ENCODE results near the gene EFTUD2.
"Not testable (repeated sequence)": the region's sequence is repeated elsewhere in the genome, so short reads cannot be mapped to it uniquely, and the experiment has no call there.

EFTUD2 gene

DNA sequence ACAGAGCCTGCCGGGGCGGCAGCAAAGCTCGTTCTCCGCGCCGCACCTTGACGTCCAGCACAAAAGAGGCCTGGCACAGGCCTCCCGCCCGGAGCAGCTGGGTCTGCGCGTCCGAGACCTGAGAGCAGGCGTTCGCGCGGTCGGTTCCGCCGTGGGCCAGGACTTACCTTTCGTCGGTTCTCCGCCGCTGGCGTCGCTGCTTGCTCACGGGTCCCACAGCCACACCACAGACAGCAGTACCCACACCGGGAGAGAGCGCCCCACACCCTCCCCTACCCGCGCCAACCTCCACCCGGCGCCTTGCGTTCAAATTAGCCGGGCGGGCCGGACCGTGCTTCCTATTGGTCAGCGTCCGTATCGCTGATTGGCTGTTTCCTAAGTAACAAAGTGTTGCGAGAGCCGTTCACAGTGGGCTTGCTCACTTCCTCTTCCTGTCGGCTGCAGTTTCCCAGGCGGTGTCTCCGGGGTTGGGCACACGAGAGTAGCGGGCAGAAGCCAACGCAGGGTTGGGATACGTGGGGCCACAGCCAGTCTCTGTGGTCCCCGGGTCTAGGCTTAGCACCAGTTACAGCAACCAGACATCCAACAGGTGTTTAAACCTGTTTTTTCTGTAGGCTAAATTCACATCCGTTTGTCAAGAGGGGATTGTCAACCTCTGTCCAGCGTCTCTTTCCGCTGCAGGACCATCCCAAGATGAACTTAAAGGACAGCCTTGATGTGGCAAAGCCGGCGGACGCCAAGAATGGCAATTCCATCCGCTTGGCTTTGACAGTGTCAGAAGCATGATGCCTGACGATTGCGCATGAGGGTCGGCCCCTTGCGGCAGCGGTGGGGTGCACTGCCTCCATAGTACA is 48.4 kb upstream of the EFTUD2 start, which contains the start of gene KIF18B (continued):
- TF ChIP-seq, protein P1, sequence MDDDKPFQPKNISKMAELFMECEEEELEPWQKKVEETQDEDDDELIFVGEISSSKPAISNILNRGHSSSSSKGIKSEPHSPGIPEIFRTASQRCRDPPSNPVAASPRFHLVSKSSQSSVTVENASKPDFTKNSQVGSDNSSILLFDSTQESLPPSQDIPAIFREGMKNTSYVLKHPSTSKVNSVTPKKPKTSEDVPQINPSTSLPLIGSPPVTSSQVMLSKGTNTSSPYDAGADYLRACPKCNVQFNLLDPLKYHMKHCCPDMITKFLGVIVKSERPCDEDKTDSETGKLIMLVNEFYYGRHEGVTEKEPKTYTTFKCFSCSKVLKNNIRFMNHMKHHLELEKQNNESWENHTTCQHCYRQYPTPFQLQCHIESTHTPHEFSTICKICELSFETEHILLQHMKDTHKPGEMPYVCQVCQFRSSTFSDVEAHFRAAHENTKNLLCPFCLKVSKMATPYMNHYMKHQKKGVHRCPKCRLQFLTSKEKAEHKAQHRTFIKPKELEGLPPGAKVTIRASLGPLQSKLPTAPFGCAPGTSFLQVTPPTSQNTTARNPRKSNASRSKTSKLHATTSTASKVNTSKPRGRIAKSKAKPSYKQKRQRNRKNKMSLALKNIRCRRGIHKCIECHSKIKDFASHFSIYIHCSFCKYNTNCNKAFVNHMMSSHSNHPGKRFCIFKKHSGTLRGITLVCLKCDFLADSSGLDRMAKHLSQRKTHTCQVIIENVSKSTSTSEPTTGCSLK (tag by site-specific recombination; IDR thresholded peaks at IDR 0.05), result no peak
- TF ChIP-seq MYNN (tag by site-specific recombination; IDR thresholded peaks at IDR 0.05; ENCODE audit: borderline replicate concordance), result peak; percentile 41; the same call in 1 of the 2 replicates
- TF ChIP-seq ZNF747 (tag by site-specific recombination; IDR thresholded peaks at IDR 0.05), result no peak
- no peak for TF ChIP-seq ZNF24 (tag by site-specific recombination; IDR thresholded peaks at IDR 0.05)
- peak; percentile 67; the same call in 1 of the 2 replicates for TF ChIP-seq ZXDB (tag by site-specific recombination; IDR thresholded peaks at IDR 0.05)
- no peak for TF ChIP-seq ZNF510 (tag by site-specific recombination; IDR thresholded peaks at IDR 0.05; ENCODE audit: insufficient replicate concordance)

GRCh38 chr17:44945652-44946051 is 46.4 kb upstream of the EFTUD2 start:
- peaks cover 29 to 39% of the 10 kb centered on the region in 2 experiments for H3K36me3 ChIP-seq (ENCODE audit: control insufficient read depth in 2 of 2, insufficient read depth in 1 of 2, low read length in 2 of 2)
- CTCF ChIA-PET, result interaction anchor here (0.5 to 1.4 kb wide), 5 partner anchors 25 to 190 kb away, joined by 3 to 5 read pairs (median 4); partner anchors contain the start of gene ACBD4
- H3K27ac ChIP-seq (ENCODE audit: extremely low read depth, low read depth, low read length); H3K9me3 ChIP-seq (ENCODE audit: control insufficient read depth, insufficient read depth, low read depth, low read length); H3K4me1 ChIP-seq (ENCODE audit: control insufficient read depth, insufficient read depth, low read length); H3K4me3 ChIP-seq (ENCODE audit: low read depth, low read length): not testable (repeated sequence)
- POLR2A ChIA-PET, result interaction anchor here (0.7 kb wide), 1 partner anchor 16 kb away, joined by 3 read pairs; no protein-coding TSS in a partner anchor
- TF ChIP-seq, protein P2, sequence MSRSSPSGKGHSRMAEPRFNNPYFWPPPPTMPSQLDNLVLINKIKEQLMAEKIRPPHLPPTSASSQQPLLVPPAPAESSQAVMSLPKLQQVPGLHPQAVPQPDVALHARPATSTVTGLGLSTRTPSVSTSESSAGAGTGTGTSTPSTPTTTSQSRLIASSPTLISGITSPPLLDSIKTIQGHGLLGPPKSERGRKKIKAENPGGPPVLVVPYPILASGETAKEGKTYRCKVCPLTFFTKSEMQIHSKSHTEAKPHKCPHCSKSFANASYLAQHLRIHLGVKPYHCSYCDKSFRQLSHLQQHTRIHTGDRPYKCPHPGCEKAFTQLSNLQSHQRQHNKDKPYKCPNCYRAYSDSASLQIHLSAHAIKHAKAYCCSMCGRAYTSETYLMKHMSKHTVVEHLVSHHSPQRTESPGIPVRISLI (tag by site-specific recombination; IDR thresholded peaks at IDR 0.05), result peak; percentile 85
- peak; percentile 56; the same call in 1 of the 2 replicates for TF ChIP-seq ZNF394 (tag by site-specific recombination; IDR thresholded peaks at IDR 0.05; ENCODE audit: borderline replicate concordance)

DNA sequence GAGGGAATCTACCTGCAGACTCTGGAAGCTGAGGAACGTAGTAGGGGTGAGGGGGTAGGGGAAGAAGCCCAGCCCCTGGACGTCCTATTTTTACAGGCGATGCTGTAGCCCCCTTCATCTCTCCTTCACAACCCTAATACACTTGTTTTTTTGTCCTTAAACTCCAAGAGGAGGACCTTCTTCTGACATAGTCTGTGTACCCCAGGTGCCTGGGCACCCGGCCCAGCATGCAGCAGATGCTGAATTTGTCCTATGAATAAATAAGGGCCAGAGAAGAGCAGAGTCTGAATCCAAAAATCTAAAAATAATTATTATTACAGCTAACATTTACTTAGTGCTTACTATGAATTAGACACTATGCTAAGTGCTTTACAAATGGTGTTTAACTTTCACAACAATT is 43.2 kb upstream of the EFTUD2 start:
- H3K4me3 ChIP-seq (ENCODE audit: low read depth, low read length), result no peak overlapping the region
- TF ChIP-seq PRDM1 (tag by site-specific recombination; IDR thresholded peaks at IDR 0.05) (no peak), ZNF549 (tag by site-specific recombination; IDR thresholded peaks at IDR 0.05) (no peak), SP2 (tag by site-specific recombination; IDR thresholded peaks at IDR 0.05) (no peak), ZNF426 (tag by site-specific recombination; IDR thresholded peaks at IDR 0.05) (no peak), KLF7 (tag by site-specific recombination; IDR thresholded peaks at IDR 0.05; ENCODE audit: borderline replicate concordance) (no peak), ZNF311 (tag by site-specific recombination; IDR thresholded peaks at IDR 0.05; ENCODE audit: borderline replicate concordance) (no peak), GLI4 (tag by site-specific recombination; IDR thresholded peaks at IDR 0.05) (no peak), ZNF624 (tag by site-specific recombination; IDR thresholded peaks at IDR 0.05) (no peak), ZNF292 (tag by site-specific recombination; IDR thresholded peaks at IDR 0.05; ENCODE audit: borderline replicate concordance, low read depth) (no peak), ZNF610 (tag by site-specific recombination; IDR thresholded peaks at IDR 0.05; ENCODE audit: borderline replicate concordance) (no peak), ZNF473 (tag by site-specific recombination; IDR thresholded peaks at IDR 0.05) (no peak), ZNF501 (tag by site-specific recombination; IDR thresholded peaks at IDR 0.05) (no peak), ZNF776 (tag by site-specific recombination; IDR thresholded peaks at IDR 0.05; ENCODE audit: borderline replicate concordance) (no peak), ZNF280D (tag by site-specific recombination; IDR thresholded peaks at IDR 0.05) (no peak), ZNF174 (tag by site-specific recombination; IDR thresholded peaks at IDR 0.05) (no peak)
- TF ChIP-seq, protein P3, sequence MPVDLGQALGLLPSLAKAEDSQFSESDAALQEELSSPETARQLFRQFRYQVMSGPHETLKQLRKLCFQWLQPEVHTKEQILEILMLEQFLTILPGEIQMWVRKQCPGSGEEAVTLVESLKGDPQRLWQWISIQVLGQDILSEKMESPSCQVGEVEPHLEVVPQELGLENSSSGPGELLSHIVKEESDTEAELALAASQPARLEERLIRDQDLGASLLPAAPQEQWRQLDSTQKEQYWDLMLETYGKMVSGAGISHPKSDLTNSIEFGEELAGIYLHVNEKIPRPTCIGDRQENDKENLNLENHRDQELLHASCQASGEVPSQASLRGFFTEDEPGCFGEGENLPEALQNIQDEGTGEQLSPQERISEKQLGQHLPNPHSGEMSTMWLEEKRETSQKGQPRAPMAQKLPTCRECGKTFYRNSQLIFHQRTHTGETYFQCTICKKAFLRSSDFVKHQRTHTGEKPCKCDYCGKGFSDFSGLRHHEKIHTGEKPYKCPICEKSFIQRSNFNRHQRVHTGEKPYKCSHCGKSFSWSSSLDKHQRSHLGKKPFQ (tag by site-specific recombination; IDR thresholded peaks at IDR 0.05), result no peak
- ChIA-PET CTCF (interaction anchor here (0.6 to 8.1 kb wide), 4 partner anchors 12 to 78 kb away, joined by 3 to 39 read pairs (median 19); no protein-coding TSS in a partner anchor), POLR2A (interaction anchor here (0.7 to 1.4 kb wide), 2 partner anchors 16 to 167 kb away, joined by 3 to 4 read pairs; no protein-coding TSS in a partner anchor)
- H3K36me3 ChIP-seq (ENCODE audit: control insufficient read depth in 2 of 2, insufficient read depth in 1 of 2, low read length in 2 of 2), result peaks cover 44 to 63% of the 10 kb centered on the region in 2 experiments
- H3K4me1 ChIP-seq (ENCODE audit: control insufficient read depth, insufficient read depth, low read length), result peaks cover 4% of the 10 kb centered on the region; the same call in 1 of the 2 replicates
- peak overlapping the region; percentile 43 for H3K27ac ChIP-seq (ENCODE audit: extremely low read depth, low read depth, low read length)
- no peaks in the 10 kb centered on the region for H3K9me3 ChIP-seq (ENCODE audit: control insufficient read depth, insufficient read depth, low read depth, low read length)

Measured in HEK293 (cell line).